Activated CD4-positive, alpha-beta T cell treated with anti-CD3 and anti-CD28 coated beads, Interleukin-2, amount 50 U/mL, for 4 hours (primary cell): Measurements from ENCODE around the gene CRYBB1.

Experiments used
- DNase-seq, 2 experiments: peaks; one replicate each; pipeline ENCODE4 v3.0.0-alpha.2; 2020

Gene CRYBB1

GRCh38 chr22:26549902-26550497 is 67.8 kb downstream of the CRYBB1 start:
- DNase-seq: no peak
